ENCODE data around the gene SSR4. TPM values are rescaled to one million over a fixed set of nuclear protein-coding genes. Genes with fewer than 3 reads are reported as not detected.
A peak's percentile ranks its signal among the peaks of the same experiment; 100 is the strongest.

SSR4 gene
- total RNA-seq, 1 experiment from 2014 or later: 182 TPM

GRCh38 chrX:153781428-153782047 is 12.9 kb upstream of the SSR4 start:
- Histone ChIP-seq H3K9ac (ENCODE audit: low read length) (no peak overlapping the region), H2AFZ (ENCODE audit: low read depth, low read length, poor library complexity, severe bottlenecking) (no peak overlapping the region), H3K9me3 (ENCODE audit: control insufficient read depth in 1 of 2, insufficient read depth in 1 of 2, low read depth in 1 of 2, low read length in 2 of 2) (no peaks in the 10 kb centered on the region), H3K4me1 (ENCODE audit: control insufficient read depth in 1 of 2, insufficient read depth in 2 of 2, low read length in 2 of 2) (peaks cover 0 to 6% of the 10 kb centered on the region in 2 experiments; a peak in 1 of 4 replicates), H3K79me2 (ENCODE audit: insufficient read depth, low read length) (no peaks in the 10 kb centered on the region), H3K4me2 (ENCODE audit: low read length) (no peak overlapping the region), H4K20me1 (ENCODE audit: insufficient read depth) (no peaks in the 10 kb centered on the region), H3K27me3 (ENCODE audit: insufficient read depth, low read length) (no peaks in the 10 kb centered on the region), H3K4me3 (replicated peaks in 1 of 2; ENCODE audit: low read depth in 1 of 2, low read length in 2 of 2) (no peak overlapping the region), H3K36me3 (ENCODE audit: control insufficient read depth in 1 of 2, insufficient read depth in 2 of 2, low read length in 2 of 2) (no peaks in the 10 kb centered on the region), H3K27ac (ENCODE audit: low read depth, low read length) (no peak overlapping the region), H3K9me2 (ENCODE audit: insufficient read depth) (no peaks in the 10 kb centered on the region)
- ChIA-PET RAD21 (ENCODE audit: low non-redundant PET in 1 of 2, low total read pairs in 2 of 2, uncharacterized antibody in 2 of 2, unreplicated experiment in 2 of 2) (no interaction called here), POLR2A (no interaction called here), CTCF (no interaction called here)
- intact Hi-C loops (cut with micrococcal nuclease): no loop called here
- no TSS peak for BruUV-seq (replicated peaks)
- no peak for DNase-seq (ENCODE audit: low read depth, low spot score)
- ATAC-seq: 0 out of 2 replicates have a peak, but pooled peaks have one; percentile 9
- TF ChIP-seq ZFX (IDR thresholded peaks at IDR 0.05) (0 out of 2 replicates have a peak, but pooled peaks have one; percentile 3), ELF1 (IDR thresholded peaks at IDR 0.05; ENCODE audit: borderline replicate concordance, low read depth) (no peak)

GRCh38 chrX:153782313-153782712 is 12.2 kb upstream of the SSR4 start:
- intact Hi-C loops (cut with micrococcal nuclease): no loop called here

More at GRCh38 chrX:153782313-153782712, 12.2 kb upstream of the SSR4 start:
- no peak overlapping the region for H2AFZ ChIP-seq (ENCODE audit: low read depth, low read length, poor library complexity, severe bottlenecking)
- no TSS peak for BruUV-seq (replicated peaks)
- ChIA-PET CTCF (no interaction called here), RAD21 (ENCODE audit: low non-redundant PET in 1 of 2, low total read pairs in 2 of 2, uncharacterized antibody in 2 of 2, unreplicated experiment in 2 of 2) (no interaction called here), POLR2A (no interaction called here)
- H4K20me1 ChIP-seq (ENCODE audit: insufficient read depth): no peaks in the 10 kb centered on the region
- H3K9me2 ChIP-seq (ENCODE audit: insufficient read depth): no peaks in the 10 kb centered on the region
- no peak for DNase-seq (ENCODE audit: low read depth, low spot score)
- H3K9ac ChIP-seq (ENCODE audit: low read length): no peak overlapping the region
- peak; percentile 43 for ATAC-seq
- no peaks in the 10 kb centered on the region; a peak in 1 of 4 replicates for H3K36me3 ChIP-seq (ENCODE audit: control insufficient read depth in 1 of 2, insufficient read depth in 2 of 2, low read length in 2 of 2)
- no peaks in the 10 kb centered on the region for H3K4me1 ChIP-seq (ENCODE audit: control insufficient read depth in 1 of 2, insufficient read depth in 2 of 2, low read length in 2 of 2)
- H3K4me3 ChIP-seq (replicated peaks in 1 of 2; ENCODE audit: low read depth in 1 of 2, low read length in 2 of 2): no peak overlapping the region
- no peak overlapping the region for H3K27ac ChIP-seq (ENCODE audit: low read depth, low read length)
- H3K9me3 ChIP-seq (ENCODE audit: control insufficient read depth in 1 of 2, insufficient read depth in 1 of 2, low read depth in 1 of 2, low read length in 2 of 2): no peaks in the 10 kb centered on the region
- no peak overlapping the region for H3K4me2 ChIP-seq (ENCODE audit: low read length)
- H3K27me3 ChIP-seq (ENCODE audit: insufficient read depth, low read length): no peaks in the 10 kb centered on the region
- no peaks in the 10 kb centered on the region for H3K79me2 ChIP-seq (ENCODE audit: insufficient read depth, low read length)
- no peak for TF ChIP-seq SIN3A (IDR thresholded peaks at IDR 0.05; ENCODE audit: low read depth)
- TF ChIP-seq POLR2A (IDR thresholded peaks at IDR 0.05; ENCODE audit: borderline replicate concordance, extremely low read depth, insufficient read depth, insufficient read length): no peak
- TF ChIP-seq CEBPB (IDR thresholded peaks at IDR 0.05; ENCODE audit: low read depth): no peak
- TF ChIP-seq EZH2 (IDR thresholded peaks at IDR 0.05): no peak
- no peak for TF ChIP-seq ELF1 (IDR thresholded peaks at IDR 0.05; ENCODE audit: borderline replicate concordance, low read depth)
- TF ChIP-seq RAD21 (IDR thresholded peaks at IDR 0.05; ENCODE audit: low read depth): no peak
- no peak for TF ChIP-seq ZBTB33 (IDR thresholded peaks at IDR 0.05; ENCODE audit: extremely low read depth, insufficient replicate concordance, low read length)
- TF ChIP-seq POLR2AphosphoS5 (IDR thresholded peaks at IDR 0.05; ENCODE audit: low read depth, low read length): no peak
- TF ChIP-seq REST (IDR thresholded peaks at IDR 0.05; ENCODE audit: low read depth): no peak

Measured in HCT116 (cell line).